MG63 (cell line): Measurements from ENCODE around the gene OGFOD3. TPM values are rescaled to one million over a fixed set of nuclear protein-coding genes. Genes with fewer than 3 reads are reported as not detected.

Experiments used
- DNase-seq: peaks from one replicate; pipeline ENCODE4 v3.0.0-alpha.2; 2020
- H3K27me3 ChIP-seq: fragments of 250-450 bp; sonication (Bioruptor Pico); 2 replicates; pipeline ENCODE4 v1.5.1; 2020; ENCODE audit warnings: mild to moderate bottlenecking, moderate library complexity
- H3K36me3 ChIP-seq: fragments of 250-450 bp; sonication (Bioruptor Pico); 2 replicates; pipeline ENCODE4 v1.5.1; 2020; ENCODE audit warnings: mild to moderate bottlenecking, moderate library complexity
- H3K4me3 ChIP-seq: fragments of 250-450 bp; sonication (Bioruptor Pico); 2 replicates; pipeline ENCODE4 v1.5.1; 2020; ENCODE audit warnings: mild to moderate bottlenecking, moderate library complexity
- H3K9me3 ChIP-seq: fragments of 250-450 bp; sonication (Bioruptor Pico); 2 replicates; pipeline ENCODE4 v1.5.1; 2020; ENCODE audit warnings: mild to moderate bottlenecking, moderate library complexity
- total RNA-seq: library from RNA; depleted of rRNA; stranded (reverse); fragments of >200 nt; shearing (Covaris generic); gene quantifications from 2 replicates; pipeline ENCODE4 v1.2.3, GENCODE V29; 2014; ENCODE audit warnings: low replicate concordance

The OGFOD3 gene
- total RNA-seq, 1 experiment from 2014 or later = 33.7 TPM

DNA sequence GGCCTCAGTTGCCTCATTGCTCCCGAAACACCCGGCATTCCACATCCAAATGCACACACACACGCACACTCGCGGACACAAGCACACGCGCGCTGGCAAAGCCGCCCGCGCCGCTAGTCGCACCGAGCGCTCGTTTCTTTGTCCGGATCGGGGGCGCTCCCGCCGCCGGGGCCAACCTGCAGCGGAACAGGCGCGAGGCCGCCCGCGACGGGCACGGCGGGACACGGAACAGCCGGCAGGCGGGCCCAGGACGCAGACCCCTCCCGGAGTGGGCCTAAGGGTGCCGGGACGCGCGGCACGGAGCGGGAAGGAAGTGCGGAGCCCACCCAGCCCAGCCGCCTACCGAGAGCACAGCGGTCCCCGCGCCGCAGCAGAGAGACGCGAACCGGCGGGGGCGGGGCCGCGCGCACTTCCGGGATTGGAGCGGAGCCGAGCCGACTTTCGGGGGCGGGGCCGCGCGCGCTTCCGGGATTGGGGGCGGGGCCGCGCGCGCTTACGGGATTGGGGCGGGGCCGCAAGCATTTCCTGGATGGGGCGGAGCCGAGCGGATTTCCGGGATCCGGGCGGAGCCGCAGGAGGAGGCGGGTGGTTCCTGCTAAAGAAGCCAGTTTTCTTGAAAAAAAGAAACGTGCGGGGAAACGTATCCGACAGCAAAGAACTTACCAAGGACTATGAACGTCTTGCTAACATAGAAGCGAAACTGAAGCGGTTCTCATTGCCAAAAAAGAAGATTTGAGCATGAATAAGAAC lies 32.1 kb upstream of the OGFOD3 start, which contains the start of gene CYBC1:
TSS of gene CYBC1 (minus strand) at position 396 of the 750 bp plus-strand sequence. CDS start 1,498 bp downstream, outside the sequence.
- Histone ChIP-seq H3K4me3 (peak within 1 kb of the TSS; percentile 90), H3K27me3 (no peaks in the 10 kb centered on the region), H3K36me3 (peaks cover 9% of the 10 kb centered on the region), H3K9me3 (no peaks in the 10 kb centered on the region)
- DNase-seq = peak; percentile 88

DNA sequence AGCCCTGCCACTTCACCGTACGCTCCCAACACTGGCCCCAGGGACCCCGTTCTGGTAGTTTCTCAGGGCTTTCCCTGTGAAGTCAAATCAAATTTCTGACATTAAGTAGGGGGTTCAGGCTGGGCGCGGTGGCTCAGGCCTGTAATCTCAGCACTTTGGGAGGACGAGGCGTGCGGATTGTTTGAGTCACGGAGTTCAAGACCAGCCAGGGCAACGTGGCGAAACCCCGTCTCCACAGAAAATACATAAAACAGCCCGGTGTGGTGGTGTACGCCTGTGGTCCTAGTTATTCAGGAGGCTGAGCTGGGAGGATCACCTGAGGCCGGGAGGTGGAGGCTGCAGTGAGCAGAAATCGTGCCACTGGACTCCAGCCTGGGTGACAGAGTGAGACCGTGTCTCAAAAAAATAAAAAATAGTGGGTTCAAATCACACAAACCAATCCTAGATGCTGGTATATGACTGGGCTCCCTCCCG lies 31.5 kb upstream of the OGFOD3 start:
- Histone ChIP-seq H3K4me3 (peak overlapping the region; percentile 90), H3K9me3 (no peaks in the 10 kb centered on the region), H3K27me3 (no peaks in the 10 kb centered on the region), H3K36me3 (peaks cover 9% of the 10 kb centered on the region)
- DNase-seq = no peak

DNA sequence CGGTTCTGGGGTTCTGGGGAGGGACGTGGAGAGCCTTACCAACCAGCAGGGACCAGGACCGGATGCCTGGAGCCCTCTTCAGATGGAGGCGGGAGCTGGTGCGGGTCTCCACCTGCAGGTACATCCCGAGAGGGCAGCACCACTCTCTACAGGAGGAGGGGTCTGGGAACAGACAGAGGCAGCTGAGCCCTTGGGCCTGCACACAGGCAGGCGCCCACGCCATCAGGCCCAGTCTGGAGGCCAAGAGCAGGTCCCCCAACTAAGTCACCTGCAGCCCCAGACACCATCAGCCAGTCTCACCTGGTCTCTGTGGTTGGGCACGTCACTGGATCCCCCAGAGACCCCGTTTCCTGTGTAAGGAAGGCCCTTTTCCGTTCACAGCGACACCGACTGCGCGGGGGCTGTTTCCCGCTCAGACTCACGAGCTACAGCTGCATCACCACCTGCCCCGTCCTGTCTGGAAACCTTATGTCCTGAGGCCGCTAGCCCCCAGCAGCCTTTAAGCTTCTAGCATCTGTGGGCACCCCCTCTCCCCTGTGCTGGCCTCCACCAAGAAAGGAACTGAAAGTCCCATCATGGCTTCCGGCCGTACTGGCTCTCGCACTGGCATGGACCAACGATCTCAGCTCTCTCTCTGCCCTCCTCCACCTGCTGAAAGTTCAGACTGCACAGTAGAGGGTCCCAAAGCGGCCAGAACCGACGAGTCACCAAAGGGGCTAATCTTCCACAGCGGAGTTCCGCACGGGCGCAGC lies 30.9 kb upstream of the OGFOD3 start:
- H3K9me3 ChIP-seq = no peaks in the 10 kb centered on the region
- DNase-seq = no peak
- peak overlapping the region; percentile 90 for H3K4me3 ChIP-seq
- no peaks in the 10 kb centered on the region for H3K27me3 ChIP-seq
- H3K36me3 ChIP-seq = peaks cover 11% of the 10 kb centered on the region

DNA sequence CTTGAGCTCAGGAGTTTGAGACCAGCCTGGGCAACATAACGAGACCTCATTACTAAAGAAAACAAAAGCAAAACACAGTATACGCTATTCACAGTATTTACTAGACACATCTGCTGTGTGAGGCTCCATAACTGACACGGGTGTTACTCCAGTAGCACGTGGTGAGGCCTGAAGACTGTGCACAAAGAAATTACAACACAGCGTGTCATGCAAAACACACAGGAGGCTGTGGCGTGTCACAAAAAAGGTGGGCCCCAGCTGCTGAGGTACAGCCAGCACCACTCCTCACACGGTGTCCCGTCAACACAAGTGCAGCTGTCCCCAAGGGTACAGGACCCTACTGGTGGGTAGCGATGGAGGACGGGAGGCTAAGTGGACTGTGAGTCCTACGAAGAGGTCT lies 29.5 kb upstream of the OGFOD3 start:
- DNase-seq = no peak
- Histone ChIP-seq H3K9me3 (no peaks in the 10 kb centered on the region), H3K4me3 (no peak overlapping the region), H3K27me3 (no peaks in the 10 kb centered on the region), H3K36me3 (peaks cover 14% of the 10 kb centered on the region)

DNA sequence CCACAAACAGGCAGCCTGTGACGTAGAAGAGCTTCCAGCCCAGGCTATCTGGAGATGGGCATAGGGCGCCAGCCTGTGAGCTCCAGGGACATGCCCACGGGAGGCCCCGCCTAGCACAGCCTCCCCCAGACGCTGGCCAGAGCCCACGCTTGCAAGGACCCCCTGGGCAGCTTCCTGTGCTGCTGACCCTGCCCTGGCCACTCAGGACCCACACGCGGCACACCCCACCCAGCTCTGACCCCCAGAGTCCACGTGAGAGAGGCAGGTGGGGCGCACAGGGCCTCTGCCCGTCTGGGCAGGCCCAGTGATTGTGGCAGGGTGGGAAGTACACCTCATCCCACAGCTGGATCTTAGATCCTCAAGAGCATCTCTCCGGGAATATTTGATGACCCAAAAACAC lies 28.3 kb upstream of the OGFOD3 start:
- DNase-seq = no peak
- H3K36me3 ChIP-seq = peaks cover 19% of the 10 kb centered on the region
- no peaks in the 10 kb centered on the region for H3K27me3 ChIP-seq
- no peaks in the 10 kb centered on the region for H3K9me3 ChIP-seq
- no peak overlapping the region for H3K4me3 ChIP-seq

DNA sequence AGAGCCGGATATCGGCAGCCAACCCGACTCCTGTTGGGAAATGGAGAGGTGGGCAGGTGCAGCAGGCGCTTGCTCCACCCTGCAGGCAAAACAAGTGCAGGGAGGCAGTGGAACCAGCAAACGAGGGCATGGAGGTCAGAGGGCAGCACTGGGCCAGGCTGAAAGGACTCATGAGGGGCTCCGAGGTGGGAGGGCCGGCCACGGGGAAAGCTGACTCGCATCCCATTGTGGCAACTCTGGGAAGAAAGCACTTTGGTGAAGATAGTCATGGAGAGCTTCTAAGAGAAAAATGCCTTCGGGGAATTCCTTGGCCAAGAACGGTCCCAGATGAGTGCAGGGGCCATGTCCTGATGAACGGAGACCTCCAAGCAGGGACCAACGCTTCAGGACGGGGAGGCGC lies 27.7 kb upstream of the OGFOD3 start:
- no peaks in the 10 kb centered on the region for H3K27me3 ChIP-seq
- no peaks in the 10 kb centered on the region for H3K9me3 ChIP-seq
- H3K36me3 ChIP-seq = peaks cover 19% of the 10 kb centered on the region
- DNase-seq = no peak
- no peak overlapping the region for H3K4me3 ChIP-seq

DNA sequence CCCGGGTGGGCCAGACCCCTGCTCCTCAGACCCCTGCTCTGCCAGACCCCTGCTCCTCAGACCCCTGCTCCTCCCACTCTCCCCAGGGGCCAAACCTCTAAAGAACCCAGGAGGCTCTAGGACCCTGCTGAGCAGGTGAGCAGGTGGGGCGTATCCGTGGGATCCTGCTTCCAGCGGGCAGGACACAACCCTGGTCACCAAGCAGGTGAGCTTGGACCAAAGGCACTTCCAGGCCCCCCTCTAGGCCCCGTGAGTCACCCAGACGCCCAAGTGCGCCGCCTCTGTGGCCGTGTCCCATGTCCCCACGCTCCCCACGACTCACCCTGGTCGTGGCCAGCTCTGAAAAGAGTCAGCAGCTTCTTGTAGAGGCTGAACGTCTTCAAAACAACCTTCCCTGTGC lies 27.2 kb upstream of the OGFOD3 start:
- Histone ChIP-seq H3K4me3 (no peak overlapping the region), H3K36me3 (peaks cover 19% of the 10 kb centered on the region), H3K27me3 (no peaks in the 10 kb centered on the region), H3K9me3 (no peaks in the 10 kb centered on the region)
- DNase-seq = no peak

DNA sequence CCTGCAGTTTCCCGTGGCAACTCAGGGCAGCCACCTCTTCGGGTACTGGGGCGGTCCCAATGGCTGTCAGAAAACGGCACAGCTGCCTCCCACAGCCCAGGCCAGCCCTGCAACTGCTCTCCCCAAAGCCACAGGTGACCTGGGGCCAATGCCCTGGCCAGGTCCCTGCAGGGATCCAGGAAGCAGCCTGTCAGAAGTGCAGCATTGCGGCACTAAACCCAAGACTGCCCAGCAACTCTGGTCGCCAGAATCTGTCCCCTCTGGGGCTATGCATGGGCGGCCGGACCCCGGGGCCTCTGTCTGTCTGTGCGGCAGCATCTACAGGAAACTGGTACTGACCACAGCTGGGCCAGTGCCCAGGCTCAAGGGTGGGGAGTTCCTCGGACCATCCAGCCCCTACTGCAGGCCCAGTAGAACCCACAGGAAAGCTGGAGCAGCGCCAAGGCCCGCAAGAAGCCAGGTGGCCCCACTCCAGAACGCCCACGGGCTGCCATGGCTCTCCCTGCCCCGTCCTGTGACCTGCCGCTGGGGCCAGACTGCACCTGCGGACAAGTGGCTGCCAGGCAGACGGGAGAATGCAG lies 26.6 kb upstream of the OGFOD3 start:
- Histone ChIP-seq H3K27me3 (no peaks in the 10 kb centered on the region), H3K4me3 (no peak overlapping the region), H3K36me3 (peaks cover 19% of the 10 kb centered on the region), H3K9me3 (no peaks in the 10 kb centered on the region)
- DNase-seq = no peak

DNA sequence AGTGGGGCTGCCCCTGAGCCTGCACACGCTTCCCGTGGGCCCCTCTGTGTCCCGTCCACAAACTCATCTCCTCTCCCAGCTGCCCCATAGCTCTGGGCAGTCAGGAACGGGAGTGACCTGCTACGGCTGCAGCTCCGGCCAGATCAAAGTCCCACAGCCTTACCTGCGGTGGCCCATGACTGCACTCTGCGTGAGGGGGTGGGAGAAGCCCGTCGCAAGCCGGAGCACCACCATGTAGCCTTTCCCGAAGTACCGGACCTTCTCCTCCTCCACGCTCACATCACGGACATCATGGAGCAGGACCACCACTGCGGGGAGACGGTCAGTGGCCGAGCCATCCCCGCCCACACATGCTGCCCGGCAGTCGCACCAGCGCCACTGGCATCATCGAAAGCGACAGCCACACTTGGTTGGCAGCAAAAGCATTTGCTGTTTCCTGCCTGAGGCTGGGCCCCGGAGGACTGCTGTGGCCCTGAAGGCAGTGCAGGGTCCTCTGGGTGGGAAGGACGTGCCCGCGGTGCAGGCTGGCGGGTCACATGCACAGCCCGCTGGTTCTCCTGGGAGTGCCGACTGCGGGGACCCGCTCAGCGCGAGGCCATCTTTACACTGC lies 26.0 kb upstream of the OGFOD3 start:
- H3K4me3 ChIP-seq = no peak overlapping the region
- no peaks in the 10 kb centered on the region for H3K9me3 ChIP-seq
- H3K27me3 ChIP-seq = no peaks in the 10 kb centered on the region
- no peak for DNase-seq
- H3K36me3 ChIP-seq = peaks cover 19% of the 10 kb centered on the region

DNA sequence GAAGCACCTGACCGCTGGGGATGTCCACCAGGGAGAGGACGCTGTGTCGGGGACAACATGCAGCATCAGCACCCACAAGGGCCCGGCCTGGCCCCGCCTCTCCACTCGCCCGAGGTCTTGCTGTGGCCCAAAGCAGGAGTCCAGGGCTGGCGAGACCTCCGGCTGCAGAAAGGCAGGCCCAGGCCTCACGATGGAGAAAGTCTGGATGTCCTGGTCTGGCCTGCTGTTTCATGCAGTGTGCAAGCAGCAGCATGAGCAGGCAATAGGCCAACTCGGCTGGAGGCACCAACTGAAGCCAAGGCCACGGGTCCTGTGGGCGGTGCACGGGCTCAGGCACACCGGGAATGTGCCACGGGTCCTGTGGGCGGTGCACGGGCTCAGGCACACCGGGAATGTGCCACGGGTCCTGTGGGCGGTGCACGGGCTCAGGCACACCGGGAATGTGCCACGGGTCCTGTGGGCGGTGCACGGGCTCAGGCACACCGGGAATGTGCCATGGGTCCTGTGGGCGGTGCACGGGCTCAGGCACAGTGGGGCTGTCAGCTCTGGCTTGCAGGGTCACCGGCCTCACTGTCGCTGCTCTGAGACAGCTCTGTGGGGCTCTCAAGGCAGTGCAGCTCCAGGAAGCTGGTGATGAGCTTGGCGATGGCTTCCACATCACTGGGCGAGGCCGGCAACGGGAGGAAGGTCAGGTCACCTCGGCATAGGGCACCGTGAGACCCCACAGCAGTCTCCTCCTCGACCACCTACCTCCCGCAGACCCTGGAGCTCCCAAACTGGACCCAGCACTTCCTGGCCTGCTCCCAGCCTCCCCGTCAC lies 25.3 kb upstream of the OGFOD3 start:
- DNase-seq = no peak
- H3K9me3 ChIP-seq = no peaks in the 10 kb centered on the region
- H3K36me3 ChIP-seq = peaks cover 17% of the 10 kb centered on the region

DNA sequence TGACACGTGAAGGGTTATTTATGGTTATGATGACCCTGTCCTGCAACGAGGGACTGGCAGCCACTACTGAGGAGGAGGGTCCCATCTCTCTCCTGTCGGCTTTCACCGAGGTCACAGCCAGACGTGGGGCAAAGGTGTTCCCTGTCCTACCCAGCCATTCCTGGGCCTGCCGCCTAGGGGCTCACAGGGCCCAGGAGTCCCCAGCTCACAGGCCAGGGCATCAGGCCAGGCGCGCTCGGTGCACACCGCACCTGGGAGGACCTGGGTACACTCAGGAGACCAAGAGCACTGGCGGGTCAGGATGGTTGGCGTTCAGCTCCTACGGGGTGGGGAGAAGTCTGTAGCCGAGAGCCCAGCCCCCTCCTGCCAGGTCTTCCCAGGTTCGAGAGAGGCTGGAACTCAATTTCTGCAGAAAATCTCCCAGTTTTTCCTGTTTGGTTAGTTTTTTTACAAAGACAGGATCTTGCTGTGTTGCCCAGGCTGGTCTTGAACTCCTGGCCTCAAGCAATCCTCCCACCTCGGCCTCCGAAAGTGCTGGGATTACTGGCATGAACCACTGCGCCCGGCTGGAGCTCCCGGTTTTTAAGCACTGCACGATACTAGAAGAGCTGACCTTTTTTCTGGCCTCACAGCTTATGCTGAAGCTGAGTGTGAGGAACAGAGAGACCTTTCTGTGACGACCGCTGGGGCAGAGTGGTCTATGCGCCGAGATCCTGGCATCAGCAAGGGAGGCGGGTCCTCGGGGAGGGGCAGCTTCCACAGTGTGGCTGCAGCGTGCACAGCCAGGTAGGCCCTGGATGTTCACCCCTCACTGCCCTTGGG lies 24.5 kb upstream of the OGFOD3 start:
- DNase-seq = no peak
- H3K36me3 ChIP-seq = peaks cover 17% of the 10 kb centered on the region
- H3K27me3 ChIP-seq = no peaks in the 10 kb centered on the region
- no peak overlapping the region for H3K4me3 ChIP-seq
- H3K9me3 ChIP-seq = no peaks in the 10 kb centered on the region

More for the DNA sequence above, 25.3 kb upstream of the OGFOD3 start:
- no peaks in the 10 kb centered on the region for H3K27me3 ChIP-seq
- no peak overlapping the region for H3K4me3 ChIP-seq

DNA sequence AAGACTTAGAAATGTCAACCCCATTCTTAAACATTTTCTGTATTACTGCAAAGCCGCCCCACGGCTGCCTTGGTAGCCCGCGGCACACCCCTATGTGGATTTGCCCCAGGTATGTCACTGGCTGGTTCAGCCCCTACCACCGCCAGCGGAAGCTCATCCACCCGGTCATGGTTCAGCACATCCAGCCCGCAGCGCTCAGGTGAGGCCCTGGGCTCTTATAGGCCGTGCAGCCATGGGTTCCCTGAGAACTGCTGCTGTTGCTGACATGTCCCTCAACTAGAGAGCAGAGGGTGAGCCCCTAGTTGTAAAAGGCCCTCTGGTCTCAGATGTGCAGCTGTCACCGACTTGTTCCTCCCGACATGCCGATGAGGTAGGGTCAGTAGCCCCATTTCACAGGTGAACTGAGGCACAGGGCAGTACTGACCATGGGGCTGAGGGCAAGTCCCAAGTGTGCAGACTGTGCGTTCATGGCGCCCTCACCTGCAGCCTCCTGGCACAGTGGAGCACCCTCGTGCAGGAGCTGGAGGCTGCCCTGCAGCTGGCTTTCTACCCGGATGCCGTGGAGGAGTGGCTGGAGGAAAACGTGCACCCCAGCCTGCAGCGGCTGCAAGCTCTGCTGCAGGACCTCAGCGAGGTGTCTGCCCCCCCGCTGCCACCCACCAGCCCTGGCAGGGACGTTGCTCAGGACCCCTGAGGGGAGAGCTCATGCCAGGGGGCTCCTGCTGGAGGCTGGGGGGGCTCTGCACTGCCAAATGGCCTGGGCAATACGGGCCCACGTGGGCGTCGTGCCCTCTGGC lies 23.5 kb upstream of the OGFOD3 start:
- Histone ChIP-seq H3K27me3 (no peaks in the 10 kb centered on the region), H3K4me3 (no peak overlapping the region), H3K36me3 (peaks cover 17% of the 10 kb centered on the region), H3K9me3 (no peaks in the 10 kb centered on the region)
- DNase-seq = no peak

DNA sequence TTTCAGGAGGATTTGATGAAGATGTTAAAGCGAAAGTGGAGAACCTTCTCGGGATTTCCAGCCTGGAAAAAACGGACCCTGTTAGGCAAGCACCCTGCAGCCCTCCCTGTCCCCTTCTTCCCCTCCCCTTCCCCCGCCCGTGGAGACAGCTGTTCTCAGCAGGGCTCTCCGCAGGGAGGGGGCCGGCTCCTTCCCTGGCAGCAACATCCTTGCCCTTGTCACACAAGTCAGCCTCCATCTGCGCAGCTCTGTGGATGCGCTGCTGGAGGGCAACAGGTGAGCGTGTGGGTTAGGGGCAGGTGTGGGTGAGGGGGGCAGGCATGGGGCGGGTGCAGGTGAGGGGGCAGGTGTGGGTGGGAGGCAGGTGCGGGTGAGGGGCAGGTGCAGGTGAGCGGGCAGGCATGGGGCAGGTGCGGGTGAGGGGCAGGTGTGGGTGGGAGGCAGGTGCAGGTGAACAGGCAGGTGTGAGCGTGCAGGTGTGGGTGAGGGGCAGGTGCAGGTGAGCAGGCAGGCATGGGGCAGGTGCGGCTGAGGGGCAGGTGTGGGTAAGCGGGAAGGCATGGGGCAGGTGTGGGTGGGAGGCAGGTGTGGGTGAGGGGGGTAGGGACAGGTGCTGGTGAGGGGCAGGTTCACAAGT lies 22.7 kb upstream of the OGFOD3 start:
- no peaks in the 10 kb centered on the region for H3K27me3 ChIP-seq
- no peaks in the 10 kb centered on the region for H3K9me3 ChIP-seq
- H3K4me3 ChIP-seq = no peak overlapping the region
- no peak for DNase-seq
- peaks cover 16% of the 10 kb centered on the region for H3K36me3 ChIP-seq

DNA sequence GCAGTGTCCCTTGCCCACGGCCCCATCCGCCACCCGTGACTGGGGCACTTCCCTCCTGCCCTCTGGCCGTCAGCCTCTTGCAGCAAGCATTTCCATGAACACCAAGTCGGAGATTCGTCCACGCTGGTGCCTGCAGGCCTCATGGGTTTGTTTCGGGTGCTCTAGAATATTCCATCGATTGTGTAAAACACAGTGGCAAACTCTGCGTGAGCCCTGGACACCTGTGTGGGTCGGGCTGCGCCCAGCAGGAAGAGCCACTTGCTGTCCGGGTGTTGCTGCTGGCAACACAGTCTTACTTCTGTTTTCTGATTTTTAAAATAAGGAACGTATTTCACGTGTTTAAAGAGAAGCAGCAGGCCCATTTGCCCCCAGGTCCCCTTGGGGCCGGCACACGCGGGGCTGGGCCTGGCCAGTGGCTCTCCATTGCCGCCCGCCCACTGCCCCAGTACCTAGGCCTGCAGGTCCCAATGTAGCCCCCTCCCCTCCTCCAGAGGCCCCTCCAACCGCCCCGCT lies 22.1 kb upstream of the OGFOD3 start:
- H3K36me3 ChIP-seq = peaks cover 10% of the 10 kb centered on the region
- H3K9me3 ChIP-seq = no peaks in the 10 kb centered on the region
- H3K27me3 ChIP-seq = no peaks in the 10 kb centered on the region
- DNase-seq = no peak
- no peak overlapping the region for H3K4me3 ChIP-seq
